Esophagus muscularis mucosa (tissue), 4 donors: ENCODE data around the gene THRA. TPM values are rescaled to one million over a fixed set of nuclear protein-coding genes. Genes with fewer than 3 reads are reported as not detected.

Source experiments
- DNase-seq: peaks from one replicate; pipeline ENCODE4 v3.0.0-alpha.2; 2017; ENCODE audit errors: extremely low spot score
- H3K27ac ChIP-seq, 4 donors: fragments of 200-600 bp; sonication (generic); replicated peaks in 1 of 4; 1 replicate in 3 of 4; 2 replicates in 1 of 4; pipeline ENCODE4 v1.5.1; 2016 to 2019; ENCODE audit warnings: mild to moderate bottlenecking in 1 of 4
- H3K27me3 ChIP-seq, 4 donors: fragments of 200-600 bp; sonication (generic); one replicate each; pipeline versions ENCODE4 v1.5.1 to v1.6.0; 2016 to 2019
- H3K36me3 ChIP-seq, 4 donors: fragments of 200-600 bp; sonication (generic); one replicate each; pipeline ENCODE4 v1.5.1; 2016 to 2019
- H3K4me1 ChIP-seq, 4 donors: fragments of 200-600 bp; sonication (generic); one replicate each; pipeline ENCODE4 v1.5.1; 2016 to 2019
- H3K4me3 ChIP-seq, 4 donors: fragments of 200-600 bp; sonication (generic); 1 replicate in 2 of 4; 2 replicates in 2 of 4; pipeline ENCODE4 v1.5.1; 2016 to 2019; ENCODE audit warnings: mild to moderate bottlenecking in 4 of 4, moderate library complexity in 1 of 4
- H3K9me3 ChIP-seq, 4 donors: fragments of 200-600 bp; sonication (generic); 1 replicate in 3 of 4; 2 replicates in 1 of 4; pipeline ENCODE4 v1.5.1; 2016 to 2019
- EP300 ChIP-seq: sonication (generic); formaldehyde crosslinking; IDR thresholded peaks from one replicate; pipeline ENCODE4 v1.6.1; 2017; ENCODE audit warnings: antibody characterized with exemption
- POLR2A ChIP-seq: fragments of 450-650 bp; IDR thresholded peaks from one replicate; pipeline ENCODE4 v1.6.1; 2017; ENCODE audit warnings: antibody characterized with exemption, moderate library complexity, mild to moderate bottlenecking, low read depth
- POLR2AphosphoS5 ChIP-seq, 2 donors: sonication (generic); formaldehyde crosslinking; IDR thresholded peaks; one replicate each; pipeline ENCODE4 v1.6.1; 2017; ENCODE audit warnings: antibody characterized with exemption in 2 of 2
- WGBS: methylation state at CpG from one replicate; pipeline ENCODE4 v1.1.5; 2018; 5-methylcytosine and 5-hydroxymethylcytosine counted together
- intact Hi-C: fragments of 100-400 bp; cut with DNase I; formaldehyde crosslinking; loops from one replicate; pipeline ENCODE4 v1.15.1; 2023
- total RNA-seq, 4 donors: library from RNA; depleted of rRNA; stranded (reverse); fragments of >200 nt; gene quantifications; one replicate each; pipeline versions ENCODE4 v1.1.0 to v1.2.1, GENCODE V29; 2016
- TF ChIP-seq, protein P1 (sequence below), 3 experiments: fragments of 200-600 bp in 2 of 3; fragments of 450-650 bp in 1 of 3; sonication (generic) in 2 of 3; IDR thresholded peaks; one replicate each; pipeline ENCODE4 v1.5.1; 2017 to 2019; ENCODE audit warnings: antibody characterized with exemption in 3 of 3, mild to moderate bottlenecking in 2 of 3, moderate library complexity in 1 of 3

The THRA gene
- total RNA-seq, 4 donors from 2014 or later = 69.7 to 112 (median 85.2) TPM

DNA sequence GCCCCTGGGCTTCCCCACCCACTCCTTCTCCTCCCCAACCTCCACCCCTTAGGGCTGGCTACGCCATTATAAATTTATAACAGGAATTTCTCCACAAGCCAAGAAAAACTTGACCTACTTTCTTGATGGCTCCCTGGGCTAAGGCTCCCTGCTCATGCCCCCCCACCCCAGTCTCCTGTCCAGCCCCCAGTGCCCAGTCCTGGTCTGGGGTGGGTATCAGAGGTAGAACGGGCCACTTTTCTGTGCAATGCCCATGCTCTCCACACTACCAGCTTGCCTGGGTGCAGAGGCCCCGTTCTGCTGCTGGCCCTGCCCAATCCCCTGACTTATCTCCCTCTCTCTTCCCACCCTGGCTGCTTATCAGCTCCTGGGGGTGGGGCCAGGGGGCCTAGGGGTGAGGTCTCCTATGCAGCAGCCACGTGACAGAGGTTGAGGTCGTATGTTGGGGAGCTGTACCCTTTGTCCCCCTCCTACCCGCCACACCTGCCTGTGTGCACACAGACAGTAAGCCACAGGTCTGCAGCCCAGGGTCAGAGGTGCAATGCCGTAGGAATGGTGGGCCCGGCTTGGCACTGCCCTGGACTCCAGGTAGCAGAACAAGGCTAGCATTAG, 10.1 kb downstream of the THRA start:
- no peak for DNase-seq
- TF ChIP-seq POLR2A = no peak
- TF ChIP-seq, protein P1, sequence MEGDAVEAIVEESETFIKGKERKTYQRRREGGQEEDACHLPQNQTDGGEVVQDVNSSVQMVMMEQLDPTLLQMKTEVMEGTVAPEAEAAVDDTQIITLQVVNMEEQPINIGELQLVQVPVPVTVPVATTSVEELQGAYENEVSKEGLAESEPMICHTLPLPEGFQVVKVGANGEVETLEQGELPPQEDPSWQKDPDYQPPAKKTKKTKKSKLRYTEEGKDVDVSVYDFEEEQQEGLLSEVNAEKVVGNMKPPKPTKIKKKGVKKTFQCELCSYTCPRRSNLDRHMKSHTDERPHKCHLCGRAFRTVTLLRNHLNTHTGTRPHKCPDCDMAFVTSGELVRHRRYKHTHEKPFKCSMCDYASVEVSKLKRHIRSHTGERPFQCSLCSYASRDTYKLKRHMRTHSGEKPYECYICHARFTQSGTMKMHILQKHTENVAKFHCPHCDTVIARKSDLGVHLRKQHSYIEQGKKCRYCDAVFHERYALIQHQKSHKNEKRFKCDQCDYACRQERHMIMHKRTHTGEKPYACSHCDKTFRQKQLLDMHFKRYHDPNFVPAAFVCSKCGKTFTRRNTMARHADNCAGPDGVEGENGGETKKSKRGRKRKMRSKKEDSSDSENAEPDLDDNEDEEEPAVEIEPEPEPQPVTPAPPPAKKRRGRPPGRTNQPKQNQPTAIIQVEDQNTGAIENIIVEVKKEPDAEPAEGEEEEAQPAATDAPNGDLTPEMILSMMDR (IDR thresholded peaks at IDR 0.05) = peak in 1 of 3 experiments; percentile 2

DNA sequence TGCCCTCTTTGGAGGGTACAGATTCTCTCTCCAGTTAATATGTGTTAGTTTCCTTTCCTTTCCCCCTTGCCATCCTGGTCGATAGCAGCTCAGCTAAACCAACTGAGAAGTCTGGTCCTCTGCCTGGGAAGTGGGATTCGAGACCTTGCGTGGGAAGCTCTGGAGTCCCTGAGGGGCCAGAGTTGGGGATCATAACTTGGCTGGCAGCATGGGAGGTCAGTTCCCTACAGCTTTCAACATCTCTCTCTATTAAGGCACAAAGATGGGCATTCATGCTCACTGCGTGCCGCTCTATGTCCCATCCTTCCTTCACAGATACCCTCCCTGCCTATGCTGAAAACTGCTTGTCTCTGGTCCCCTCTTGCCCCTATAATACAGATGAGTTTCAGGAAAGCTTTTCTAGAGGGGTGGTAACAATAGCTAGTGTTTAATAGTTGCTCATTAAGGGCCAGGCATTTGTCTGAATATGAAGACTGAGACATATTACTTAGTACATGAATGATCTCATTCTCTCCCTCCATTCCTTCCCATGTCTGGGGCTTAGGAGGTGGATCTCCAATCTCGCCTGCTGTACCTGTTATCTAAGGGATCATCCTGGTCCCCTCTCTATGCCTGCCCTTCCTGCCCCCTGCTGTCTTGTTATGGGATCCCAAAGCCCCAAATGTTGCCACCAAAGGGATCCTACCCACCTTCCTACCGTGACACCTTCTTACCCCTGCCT, 10.8 kb downstream of the THRA start:
- intact Hi-C loops = no loop called here
- DNase-seq = no peak
- Histone ChIP-seq H3K4me1 (peaks cover 86 to 98% (median 96%) of the 10 kb centered on the region in 4 donors), H3K27ac (peak overlapping the region; percentile 91 to 99 (median 99)), H3K27me3 (no peaks in the 10 kb centered on the region), H3K9me3 (no peaks in the 10 kb centered on the region), H3K36me3 (peaks cover 16 to 31% (median 28%) of the 10 kb centered on the region in 4 donors), H3K4me3 (peak overlapping the region in 2 of 4 donors; percentile 45 to 46)
- TF ChIP-seq, protein P1 (IDR thresholded peaks at IDR 0.05) = no peak
- WGBS = 73% methylated on average over 7 of the region's 7 CpGs

More for the DNA sequence above, 10.1 kb downstream of the THRA start:
- Histone ChIP-seq H3K27me3 (no peaks in the 10 kb centered on the region), H3K36me3 (peaks cover 8 to 25% (median 21%) of the 10 kb centered on the region in 4 donors), H3K27ac (peak overlapping the region; percentile 91 to 99 (median 99)), H3K4me3 (peak overlapping the region; percentile 32 to 50 (median 46)), H3K4me1 (peaks cover 91 to 100% (median 99%) of the 10 kb centered on the region in 4 donors), H3K9me3 (no peaks in the 10 kb centered on the region)
- WGBS = 41% methylated on average over 7 of the region's 8 CpGs
- intact Hi-C loops = no loop called here

DNA sequence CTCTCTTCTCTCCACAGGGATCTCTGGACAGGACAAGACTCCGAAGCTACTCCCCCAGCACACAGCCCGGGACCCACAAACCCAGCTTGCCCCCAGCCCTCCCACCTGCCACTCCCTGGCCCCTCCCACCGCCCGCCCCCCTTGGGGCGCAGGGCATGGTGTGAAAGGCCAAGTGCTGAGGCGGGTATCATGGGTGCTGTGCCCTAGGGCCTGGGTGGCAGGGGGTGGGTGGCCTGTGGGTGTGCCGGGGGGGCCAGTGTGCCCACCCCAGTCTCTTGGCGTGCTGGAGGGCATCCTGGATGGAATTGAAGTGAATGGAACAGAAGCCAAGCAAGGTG, 11.4 kb downstream of the THRA start:
- 89% methylated on average over 8 of the region's 8 CpGs for WGBS
- Histone ChIP-seq H3K27me3 (no peaks in the 10 kb centered on the region), H3K4me3 (no peak overlapping the region), H3K27ac (peak overlapping the region; percentile 91 to 99 (median 99)), H3K4me1 (peaks cover 82 to 98% (median 91%) of the 10 kb centered on the region in 4 donors), H3K9me3 (no peaks in the 10 kb centered on the region), H3K36me3 (peaks cover 21 to 36% (median 33%) of the 10 kb centered on the region in 4 donors)
- no peak for DNase-seq
- TF ChIP-seq POLR2AphosphoS5 (IDR thresholded peaks at IDR 0.05) (no peak), EP300 (no peak), POLR2A (no peak)
- TF ChIP-seq, protein P1 (IDR thresholded peaks at IDR 0.05) = no peak
- intact Hi-C loops = no loop called here

DNA sequence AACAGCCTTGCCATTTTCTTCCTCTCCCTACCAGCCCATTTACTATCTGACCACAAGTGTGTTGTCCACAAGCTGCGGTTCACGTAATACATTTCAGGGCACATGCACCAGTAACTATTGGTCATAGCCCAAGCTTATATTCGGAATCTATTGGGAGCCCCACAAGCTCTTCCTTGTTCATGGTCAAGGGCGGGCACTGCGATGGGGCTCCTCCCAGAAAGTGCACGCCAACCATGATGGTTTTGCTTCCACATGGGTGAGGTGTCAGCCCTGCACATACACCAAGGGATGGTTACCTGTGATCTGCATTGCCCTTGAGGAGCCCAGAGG, 12.1 kb downstream of the THRA start:
- H3K36me3 ChIP-seq = peaks cover 23 to 43% (median 40%) of the 10 kb centered on the region in 4 donors
- H3K4me3 ChIP-seq = peak overlapping the region; percentile 26 to 41 (median 31)
- DNase-seq = no peak
- intact Hi-C loops = no loop called here
- H3K4me1 ChIP-seq = peaks cover 75 to 92% (median 84%) of the 10 kb centered on the region in 4 donors
- WGBS = 20% methylated on average over 6 of the region's 6 CpGs
- no peak for TF ChIP-seq EP300
- TF ChIP-seq POLR2AphosphoS5 (IDR thresholded peaks at IDR 0.05) = no peak
- TF ChIP-seq, protein P1 (IDR thresholded peaks at IDR 0.05) = no peak
- no peak for TF ChIP-seq POLR2A
- H3K27ac ChIP-seq = peak overlapping the region; percentile 91 to 99 (median 99)
- H3K9me3 ChIP-seq = no peaks in the 10 kb centered on the region
- no peaks in the 10 kb centered on the region for H3K27me3 ChIP-seq
